ENCODE measurements around the gene HSPB8.

Gene HSPB8

GRCh38 chr12:119171691-119172425, 6.9 kb upstream of the HSPB8 start:
- peaks cover 8% of the 10 kb centered on the region for H3K9me3 ChIP-seq (ENCODE audit: control insufficient read depth, low read length)
- H3K36me3 ChIP-seq (ENCODE audit: control insufficient read depth, insufficient read depth, low read length, severe bottlenecking) = no peaks in the 10 kb centered on the region
- no peak overlapping the region for H3K9ac ChIP-seq (ENCODE audit: low read length)
- DNase-seq (ENCODE audit: low read depth) = no peak
- peaks cover 24% of the 10 kb centered on the region for H3K27me3 ChIP-seq (replicated peaks; ENCODE audit: control insufficient read depth, insufficient read depth, low read length)
- H3K4me1 ChIP-seq (ENCODE audit: control insufficient read depth, insufficient read depth, low read length) = peaks cover 10% of the 10 kb centered on the region
- no peak overlapping the region for H3K4me3 ChIP-seq (ENCODE audit: low read length)

- H3K4me1 ChIP-seq (ENCODE audit: control insufficient read depth, insufficient read depth, low read length) = peaks cover 31% of the 10 kb centered on the region
- no peak overlapping the region for H3K9ac ChIP-seq (ENCODE audit: low read length)
Measured at GRCh38 chr12:119175081-119175480, 3.6 kb upstream of the HSPB8 start.

GRCh38 chr12:119176267-119177055, 2.3 kb upstream of the HSPB8 start:
- peak overlapping the region; percentile 37 for H3K9ac ChIP-seq (ENCODE audit: low read length)
- H3K36me3 ChIP-seq (ENCODE audit: control insufficient read depth, insufficient read depth, low read length, severe bottlenecking) = no peaks in the 10 kb centered on the region
- H3K27me3 ChIP-seq (replicated peaks; ENCODE audit: control insufficient read depth, insufficient read depth, low read length) = peaks cover 17% of the 10 kb centered on the region
- peak overlapping the region; percentile 75 for H3K4me3 ChIP-seq (ENCODE audit: low read length)
- H3K9me3 ChIP-seq (ENCODE audit: control insufficient read depth, low read length) = no peaks in the 10 kb centered on the region
- H3K4me1 ChIP-seq (ENCODE audit: control insufficient read depth, insufficient read depth, low read length) = peaks cover 45% of the 10 kb centered on the region
- DNase-seq (ENCODE audit: low read depth) = peak; percentile 29

More at GRCh38 chr12:119175081-119175480, 3.6 kb upstream of the HSPB8 start:
- DNase-seq (ENCODE audit: low read depth) = no peak
- H3K36me3 ChIP-seq (ENCODE audit: control insufficient read depth, insufficient read depth, low read length, severe bottlenecking) = no peaks in the 10 kb centered on the region
- no peak overlapping the region for H3K4me3 ChIP-seq (ENCODE audit: low read length)
- H3K27me3 ChIP-seq (replicated peaks; ENCODE audit: control insufficient read depth, insufficient read depth, low read length) = peaks cover 17% of the 10 kb centered on the region
- no peaks in the 10 kb centered on the region for H3K9me3 ChIP-seq (ENCODE audit: control insufficient read depth, low read length)

- Histone ChIP-seq H3K4me1 (ENCODE audit: control insufficient read depth, insufficient read depth, low read length) (peaks cover 50% of the 10 kb centered on the region), H3K9ac (ENCODE audit: low read length) (no peak overlapping the region), H3K27me3 (replicated peaks; ENCODE audit: control insufficient read depth, insufficient read depth, low read length) (peaks cover 17% of the 10 kb centered on the region), H3K4me3 (ENCODE audit: low read length) (no peak overlapping the region), H3K9me3 (ENCODE audit: control insufficient read depth, low read length) (no peaks in the 10 kb centered on the region), H3K36me3 (ENCODE audit: control insufficient read depth, insufficient read depth, low read length, severe bottlenecking) (no peaks in the 10 kb centered on the region)
- no peak for DNase-seq (ENCODE audit: low read depth)
Measured at GRCh38 chr12:119177056-119177325, 1.7 kb upstream of the HSPB8 start.

GRCh38 chr12:119177724-119178380, 879 bp upstream of the HSPB8 start:
- peaks cover 57% of the 10 kb centered on the region for H3K4me1 ChIP-seq (ENCODE audit: control insufficient read depth, insufficient read depth, low read length)
- no peak overlapping the region for H3K9ac ChIP-seq (ENCODE audit: low read length)
- no peaks in the 10 kb centered on the region for H3K9me3 ChIP-seq (ENCODE audit: control insufficient read depth, low read length)
- H3K27me3 ChIP-seq (replicated peaks; ENCODE audit: control insufficient read depth, insufficient read depth, low read length) = peaks cover 12% of the 10 kb centered on the region
- DNase-seq (ENCODE audit: low read depth) = no peak
- H3K4me3 ChIP-seq (ENCODE audit: low read length) = peak overlapping the region; percentile 15
- H3K36me3 ChIP-seq (ENCODE audit: control insufficient read depth, insufficient read depth, low read length, severe bottlenecking) = no peaks in the 10 kb centered on the region

- peak overlapping the region; percentile 88 for H3K9ac ChIP-seq (ENCODE audit: low read length)
- peak overlapping the region; percentile 85 for H3K4me3 ChIP-seq (ENCODE audit: low read length)
- no peaks in the 10 kb centered on the region for H3K27me3 ChIP-seq (replicated peaks; ENCODE audit: control insufficient read depth, insufficient read depth, low read length)
- no peak for DNase-seq (ENCODE audit: low read depth)
- no peaks in the 10 kb centered on the region for H3K36me3 ChIP-seq (ENCODE audit: control insufficient read depth, insufficient read depth, low read length, severe bottlenecking)
- H3K4me1 ChIP-seq (ENCODE audit: control insufficient read depth, insufficient read depth, low read length) = peaks cover 72% of the 10 kb centered on the region
- no peaks in the 10 kb centered on the region for H3K9me3 ChIP-seq (ENCODE audit: control insufficient read depth, low read length)
Measured at GRCh38 chr12:119179335-119180021, 747 bp downstream of the HSPB8 start.

- Histone ChIP-seq H3K4me1 (ENCODE audit: control insufficient read depth, insufficient read depth, low read length) (peaks cover 72% of the 10 kb centered on the region), H3K9me3 (ENCODE audit: control insufficient read depth, low read length) (no peaks in the 10 kb centered on the region), H3K9ac (ENCODE audit: low read length) (peak overlapping the region; percentile 88), H3K27me3 (replicated peaks; ENCODE audit: control insufficient read depth, insufficient read depth, low read length) (no peaks in the 10 kb centered on the region), H3K36me3 (ENCODE audit: control insufficient read depth, insufficient read depth, low read length, severe bottlenecking) (no peaks in the 10 kb centered on the region), H3K4me3 (ENCODE audit: low read length) (peak overlapping the region; percentile 85)
- no peak for DNase-seq (ENCODE audit: low read depth)
Measured at GRCh38 chr12:119180380-119181040, 1.8 kb downstream of the HSPB8 start.

GRCh38 chr12:119181202-119181601, 2.5 kb downstream of the HSPB8 start:
- H3K4me3 ChIP-seq (ENCODE audit: low read length) = peak overlapping the region; percentile 85
- H3K27me3 ChIP-seq (replicated peaks; ENCODE audit: control insufficient read depth, insufficient read depth, low read length) = no peaks in the 10 kb centered on the region
- DNase-seq (ENCODE audit: low read depth) = no peak

GRCh38 chr12:119181944-119182343, 3.2 kb downstream of the HSPB8 start:
- DNase-seq (ENCODE audit: low read depth) = no peak

More at GRCh38 chr12:119181202-119181601, 2.5 kb downstream of the HSPB8 start:
- H3K9ac ChIP-seq (ENCODE audit: low read length) = peak overlapping the region; percentile 88
- no peaks in the 10 kb centered on the region for H3K9me3 ChIP-seq (ENCODE audit: control insufficient read depth, low read length)
- H3K36me3 ChIP-seq (ENCODE audit: control insufficient read depth, insufficient read depth, low read length, severe bottlenecking) = no peaks in the 10 kb centered on the region
- peaks cover 69% of the 10 kb centered on the region for H3K4me1 ChIP-seq (ENCODE audit: control insufficient read depth, insufficient read depth, low read length)

GRCh38 chr12:119182701-119183493, 4.2 kb downstream of the HSPB8 start:
- peak overlapping the region; percentile 17 for H3K9ac ChIP-seq (ENCODE audit: low read length)
- no peaks in the 10 kb centered on the region for H3K9me3 ChIP-seq (ENCODE audit: control insufficient read depth, low read length)
- no peaks in the 10 kb centered on the region for H3K27me3 ChIP-seq (replicated peaks; ENCODE audit: control insufficient read depth, insufficient read depth, low read length)
- peaks cover 60% of the 10 kb centered on the region for H3K4me1 ChIP-seq (ENCODE audit: control insufficient read depth, insufficient read depth, low read length)
- no peak for DNase-seq (ENCODE audit: low read depth)
- H3K36me3 ChIP-seq (ENCODE audit: control insufficient read depth, insufficient read depth, low read length, severe bottlenecking) = peaks cover 12% of the 10 kb centered on the region
- peak overlapping the region; percentile 7 for H3K4me3 ChIP-seq (ENCODE audit: low read length)

More at GRCh38 chr12:119181944-119182343, 3.2 kb downstream of the HSPB8 start:
- H3K4me1 ChIP-seq (ENCODE audit: control insufficient read depth, insufficient read depth, low read length) = peaks cover 62% of the 10 kb centered on the region
- H3K4me3 ChIP-seq (ENCODE audit: low read length) = peak overlapping the region; percentile 85
- H3K9ac ChIP-seq (ENCODE audit: low read length) = no peak overlapping the region
- peaks cover 3% of the 10 kb centered on the region for H3K36me3 ChIP-seq (ENCODE audit: control insufficient read depth, insufficient read depth, low read length, severe bottlenecking)
- H3K9me3 ChIP-seq (ENCODE audit: control insufficient read depth, low read length) = no peaks in the 10 kb centered on the region
- H3K27me3 ChIP-seq (replicated peaks; ENCODE audit: control insufficient read depth, insufficient read depth, low read length) = no peaks in the 10 kb centered on the region
